SK-N-SH (cell line): ENCODE measurements around the gene VKORC1L1.

Experiments used
- CTCF ChIP-seq: fragments of 200-600 bp; sonication (generic); IDR thresholded peaks from 2 replicates; pipeline ENCODE4 v1.6.1; 2017; ENCODE audit warnings: antibody characterized with exemption, mild to moderate bottlenecking, moderate library complexity
- GABPA ChIP-seq: IDR thresholded peaks from 2 replicates; pipeline ENCODE4 v1.4.0; 2012; ENCODE audit warnings: low read depth, mild to moderate bottlenecking
- POLR2AphosphoS5 ChIP-seq: IDR thresholded peaks from 2 replicates; pipeline ENCODE4 v1.6.1; 2012; ENCODE audit warnings: low read depth, low read length
- RAD21 ChIP-seq: IDR thresholded peaks from 2 replicates; pipeline ENCODE4 v1.6.1; 2012; ENCODE audit warnings: mild to moderate bottlenecking, low read length
- RCOR1 ChIP-seq: fragments of 150-350 bp; IDR thresholded peaks from 2 replicates; pipeline ENCODE4 v1.6.1; 2017; ENCODE audit warnings: antibody characterized with exemption, low read length
- RFX5 ChIP-seq: IDR thresholded peaks from 2 replicates; pipeline ENCODE4 v1.6.1; 2012; ENCODE audit warnings: mild to moderate bottlenecking, improper control_type of control experiment, low read length
- YY1 ChIP-seq: IDR thresholded peaks from 2 replicates; pipeline ENCODE4 v1.4.0; 2012; ENCODE audit warnings: low read depth, mild to moderate bottlenecking
- ZBTB33 ChIP-seq: IDR thresholded peaks from 2 replicates; pipeline ENCODE4 v1.4.0; 2012; ENCODE audit warnings: low read depth, borderline replicate concordance
- TF ChIP-seq, protein P1 (sequence below): fragments of 150-350 bp; IDR thresholded peaks from 2 replicates; pipeline ENCODE4 v1.6.1; 2017; ENCODE audit warnings: antibody characterized with exemption, low read length, low read depth, borderline replicate concordance

DNA sequence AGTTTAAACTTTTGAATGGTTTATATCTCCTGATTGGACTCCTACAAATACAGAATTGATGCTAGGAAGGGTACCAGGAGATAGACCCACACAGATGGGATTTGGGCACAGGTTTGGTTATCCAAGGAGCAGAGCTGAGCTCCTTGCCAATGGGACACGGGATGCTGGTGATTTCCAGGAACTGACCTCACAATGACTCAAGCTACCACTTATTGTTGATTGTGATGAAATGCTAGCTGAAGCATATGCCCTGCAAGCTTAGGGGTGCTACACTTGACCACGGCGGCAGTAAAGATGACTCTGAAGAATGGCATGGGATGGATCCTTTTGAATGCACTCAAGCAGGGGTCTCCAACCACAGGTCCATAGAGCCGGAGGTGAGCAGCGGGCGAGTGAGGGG is 45.5 kb upstream of the VKORC1L1 start:
- TF ChIP-seq GABPA (no peak), RAD21 (no peak), POLR2AphosphoS5 (no peak), CTCF (no peak), RCOR1 (no peak), RFX5 (no peak), YY1 (no peak), ZBTB33 (no peak)
- TF ChIP-seq, protein P1, sequence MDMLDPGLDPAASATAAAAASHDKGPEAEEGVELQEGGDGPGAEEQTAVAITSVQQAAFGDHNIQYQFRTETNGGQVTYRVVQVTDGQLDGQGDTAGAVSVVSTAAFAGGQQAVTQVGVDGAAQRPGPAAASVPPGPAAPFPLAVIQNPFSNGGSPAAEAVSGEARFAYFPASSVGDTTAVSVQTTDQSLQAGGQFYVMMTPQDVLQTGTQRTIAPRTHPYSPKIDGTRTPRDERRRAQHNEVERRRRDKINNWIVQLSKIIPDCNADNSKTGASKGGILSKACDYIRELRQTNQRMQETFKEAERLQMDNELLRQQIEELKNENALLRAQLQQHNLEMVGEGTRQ = no peak
